Prostate gland (tissue), 2 donors: ENCODE measurements around the gene KPTN.

ENCODE experiments used
- CTCF ChIP-seq, 4 experiments: fragments of 200-600 bp in 2 of 4; fragments of 450-650 bp in 2 of 4; sonication (generic) in 2 of 4; IDR thresholded peaks; 1 replicate in 3 of 4; 2 replicates in 1 of 4; pipeline ENCODE4 v1.5.1; 2016 to 2019; ENCODE audit warnings: antibody characterized with exemption in 4 of 4, mild to moderate bottlenecking in 2 of 4, moderate library complexity in 2 of 4
- POLR2A ChIP-seq: fragments of 450-650 bp; IDR thresholded peaks from one replicate; pipeline ENCODE4 v1.6.1; 2016; ENCODE audit warnings: antibody characterized with exemption, mild to moderate bottlenecking
- POLR2AphosphoS5 ChIP-seq: sonication (generic); formaldehyde crosslinking; IDR thresholded peaks from one replicate; pipeline ENCODE4 v1.6.1; 2017; ENCODE audit warnings: antibody characterized with exemption

GRCh38 chr19:47499371-47499770, 15.4 kb upstream of the KPTN start:
- TF ChIP-seq CTCF (IDR thresholded peaks at IDR 0.05) (no peak), POLR2A (no peak), POLR2AphosphoS5 (no peak)
